ENCODE measurements around the gene ZNF584.
A peak's percentile ranks its signal among the peaks of the same experiment; 100 is the strongest.
"Not testable (repeated sequence)": the region's sequence is repeated elsewhere in the genome, so short reads cannot be mapped to it uniquely, and the experiment has no call there.

Gene ZNF584

GRCh38 chr19:58408152-58409009, at the start of gene ZNF584:
Gene ZNF584, plus strand, starts transcription at chr19:58408649. Its CDS starts 499 bp downstream, at chr19:58409148.
- peak; percentile 89 to 95 for DNase-seq (ENCODE audit: low read depth in 2 of 2)

DNA sequence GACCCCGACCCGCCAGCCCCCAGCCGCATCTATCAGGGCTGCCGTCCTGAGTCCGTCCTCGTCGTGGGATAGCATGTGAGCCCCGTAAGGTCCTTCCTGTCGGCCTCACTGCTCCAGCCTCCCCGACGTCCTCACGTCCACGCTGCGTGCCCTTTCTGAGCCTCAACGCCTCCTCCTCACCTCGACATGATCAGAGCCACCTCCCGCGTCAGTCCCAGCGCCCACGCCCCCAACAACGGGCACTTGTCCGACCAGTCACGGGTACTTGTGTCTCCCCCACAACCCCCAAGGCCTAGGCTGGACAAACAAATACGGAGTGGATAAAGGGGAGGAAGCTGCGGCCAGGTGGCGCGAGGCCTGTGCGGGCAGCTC, 46.6 kb upstream of the ZNF584 start:
- DNase-seq (ENCODE audit: low read depth in 2 of 2): peak in 1 of 2 experiments; percentile 41

- DNase-seq (ENCODE audit: low read depth in 2 of 2): peak; percentile 92 to 96
These were observed 46.0 kb upstream of the ZNF584 start, which contains the start of gene ZNF497 for GRCh38 chr19:58362272-58362994. Gene ZNF497, minus strand, starts transcription at chr19:58362751. Its CDS starts 5,116 bp downstream, at chr19:58357635.

- no peak for DNase-seq (ENCODE audit: low read depth in 2 of 2)
These were observed 44.3 kb upstream of the ZNF584 start for GRCh38 chr19:58364146-58364545.

DNA sequence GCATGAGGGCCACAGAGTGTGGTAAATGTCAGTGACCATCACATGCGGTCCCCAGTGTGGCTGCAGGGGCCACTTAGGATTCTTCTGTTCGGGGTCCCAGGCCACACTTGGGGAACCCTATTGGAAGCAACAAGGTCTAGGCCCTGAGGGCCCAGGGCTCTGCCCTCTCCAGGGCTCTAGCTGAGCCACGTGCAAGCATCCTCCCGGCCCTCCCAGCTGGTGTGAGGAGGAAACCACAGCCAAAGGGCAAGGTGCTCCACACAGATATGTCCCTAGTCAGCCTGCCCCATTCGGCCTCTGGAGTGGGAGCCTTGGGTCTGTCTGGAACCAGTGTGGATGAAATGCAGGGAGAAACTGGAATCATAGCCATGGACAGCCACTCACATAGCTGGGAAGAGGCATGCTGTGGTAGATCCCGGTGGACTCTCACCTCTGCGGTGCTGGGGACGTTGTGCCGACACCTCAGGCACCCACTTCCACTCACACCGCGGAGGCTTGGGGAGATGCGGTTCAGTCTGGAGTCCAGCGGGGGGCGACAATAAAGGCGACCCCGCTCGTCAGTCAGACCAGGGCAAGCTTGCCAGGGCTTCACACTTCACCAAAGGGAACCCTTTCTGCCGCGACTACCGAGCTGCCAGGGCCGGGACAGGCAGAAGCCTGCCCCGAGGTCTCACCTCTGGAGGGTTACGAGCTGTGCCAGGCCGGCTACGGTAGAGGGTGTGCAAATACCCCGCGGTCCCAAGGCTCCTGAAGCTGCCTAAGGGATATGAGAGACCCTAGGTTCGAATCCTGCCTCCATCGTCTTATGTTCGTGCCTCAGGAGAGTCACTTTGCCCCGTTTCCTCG, 41.6 kb upstream of the ZNF584 start:
- DNase-seq (ENCODE audit: low read depth in 2 of 2): no peak

- DNase-seq (ENCODE audit: low read depth in 2 of 2): no peak
These were observed 40.6 kb upstream of the ZNF584 start for GRCh38 chr19:58367698-58368454.

DNA sequence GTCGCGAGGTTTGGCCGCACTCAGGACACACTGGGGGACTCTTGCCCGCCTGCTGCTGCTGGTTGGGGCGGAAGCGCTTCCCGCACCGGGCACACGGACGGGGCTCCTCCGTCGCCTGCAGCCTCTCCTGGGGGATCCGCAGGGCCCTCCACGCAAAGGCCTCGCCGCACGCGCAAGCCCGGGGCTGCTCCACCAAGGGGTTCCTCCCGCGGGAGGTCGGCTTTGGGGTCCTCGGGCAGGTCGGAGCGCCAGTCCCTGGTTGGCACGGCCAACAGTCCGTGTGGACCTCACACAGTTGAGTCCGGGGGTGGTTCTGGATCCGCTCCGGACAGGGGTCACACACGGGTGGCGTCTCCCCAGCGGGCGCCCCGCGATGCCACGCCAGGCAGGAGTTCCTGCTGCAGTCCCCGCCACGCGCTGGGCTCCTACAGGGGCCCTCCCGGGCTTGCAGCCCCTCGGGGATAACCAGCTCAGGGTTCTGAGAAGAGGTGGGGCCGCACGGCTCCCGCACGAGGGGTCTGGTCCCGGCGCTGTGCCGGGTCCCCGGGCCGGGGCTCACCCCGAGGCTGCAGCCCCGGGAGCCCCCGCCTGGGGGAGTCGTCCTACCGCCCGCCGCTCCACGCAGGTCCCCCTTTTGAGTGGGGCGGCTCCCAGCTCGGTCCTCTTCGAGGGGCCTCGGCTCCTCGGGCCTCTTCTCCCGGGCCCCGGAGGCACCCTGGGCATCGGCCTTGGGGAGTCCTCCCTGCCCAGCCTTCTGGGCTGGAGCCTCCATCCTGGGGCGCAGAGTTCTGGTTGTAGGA, 39.7 kb upstream of the ZNF584 start:
- no peak for DNase-seq (ENCODE audit: low read depth in 2 of 2)

DNA sequence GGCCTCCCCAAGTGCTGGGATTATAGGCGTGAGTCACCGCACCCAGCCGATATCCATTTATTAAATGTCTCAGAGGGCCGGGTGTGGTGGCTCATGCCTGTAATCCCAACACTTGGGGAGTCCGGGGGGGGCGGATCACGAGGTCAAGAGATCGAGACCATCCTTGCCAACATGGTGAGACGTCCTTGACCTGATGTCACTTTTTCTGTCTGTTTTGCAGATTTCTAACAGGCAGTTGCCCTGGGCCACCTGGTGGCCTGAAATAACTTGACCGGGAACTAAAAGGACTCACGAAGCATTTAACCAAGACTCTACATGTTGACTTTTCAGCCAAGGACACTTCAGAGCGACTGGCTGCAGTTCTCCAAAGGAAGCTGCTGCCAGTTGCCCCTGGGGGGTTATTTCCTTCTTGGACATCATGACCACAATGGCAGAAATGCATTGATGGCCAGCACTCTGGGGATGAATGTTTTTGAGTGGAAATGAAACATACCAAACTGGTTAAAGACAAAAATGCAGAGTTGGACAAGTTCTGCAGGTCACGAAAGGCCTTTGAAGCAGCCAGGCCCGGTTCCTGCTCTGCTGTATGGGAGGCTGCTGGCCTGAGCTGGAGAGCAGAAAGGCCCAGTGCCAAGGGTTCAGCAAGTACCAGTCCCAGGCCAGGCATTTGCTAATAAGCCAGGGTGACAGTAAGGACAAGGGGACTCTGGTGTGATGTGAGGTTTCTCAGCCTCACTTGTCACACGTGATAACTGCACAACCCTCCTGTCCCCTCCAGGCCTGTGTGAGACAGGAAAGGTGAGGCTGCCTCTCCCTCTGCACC, 35.9 kb upstream of the ZNF584 start:
- DNase-seq (ENCODE audit: low read depth in 2 of 2): no peak

DNA sequence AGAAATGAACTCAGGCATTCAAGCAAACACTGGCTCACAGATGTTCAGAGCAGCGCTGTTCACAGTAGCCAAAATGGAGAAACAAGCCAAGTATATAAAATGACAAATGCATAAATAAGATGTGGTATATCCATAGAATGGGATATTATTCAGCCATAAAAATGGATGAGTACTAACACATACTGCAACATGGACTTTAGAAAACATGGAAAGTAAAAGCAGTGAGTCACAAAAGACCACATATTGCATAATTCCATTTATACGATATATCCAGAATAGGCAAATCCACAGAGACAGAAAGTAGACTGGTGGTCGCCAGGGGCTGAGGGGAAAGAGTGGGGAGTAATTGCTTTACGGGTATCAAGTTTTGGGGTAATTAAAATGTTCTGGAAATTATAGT, 34.2 kb upstream of the ZNF584 start:
- no peak for DNase-seq (ENCODE audit: low read depth in 2 of 2)

DNA sequence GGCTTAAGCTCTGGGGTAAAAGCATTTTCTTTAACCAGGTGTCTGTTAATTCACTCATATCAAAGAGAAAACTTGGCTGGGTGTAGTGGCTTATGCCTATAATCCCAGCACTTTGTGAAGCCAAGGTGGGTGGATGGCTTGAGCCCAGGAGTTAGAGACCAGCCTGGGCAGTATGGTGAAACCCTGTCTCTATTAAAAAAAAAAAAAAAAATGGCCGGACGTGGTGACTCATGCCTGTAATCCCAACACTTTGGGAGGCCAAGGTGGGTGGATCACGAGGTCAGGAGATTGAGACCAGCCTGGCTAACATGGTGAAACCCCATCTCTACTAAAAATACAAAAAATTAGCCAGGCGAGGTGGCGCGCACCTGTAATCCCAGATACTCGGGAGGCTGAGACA, 31.7 kb upstream of the ZNF584 start:
- not testable (repeated sequence) for DNase-seq (ENCODE audit: low read depth in 2 of 2)

DNA sequence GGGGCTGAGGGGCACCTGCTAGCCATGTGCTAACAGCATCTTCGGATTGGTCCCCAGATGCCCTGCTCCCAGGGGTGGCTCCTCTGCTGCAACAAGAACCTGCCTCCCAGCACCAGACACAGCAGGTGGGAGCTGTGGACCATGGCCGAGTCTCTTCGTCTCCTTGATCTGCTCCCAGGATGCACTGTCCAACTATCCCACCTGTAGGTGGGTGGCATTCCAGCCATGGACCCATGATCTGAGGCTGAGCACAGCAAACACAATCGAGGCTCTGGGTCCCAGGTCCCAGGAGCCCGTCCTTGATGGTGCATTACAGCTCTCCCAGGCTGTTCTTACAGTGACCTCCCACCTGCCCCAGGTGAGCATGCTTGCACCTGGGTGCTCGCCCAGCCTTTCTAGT, 29.2 kb upstream of the ZNF584 start:
- no peak for DNase-seq (ENCODE audit: low read depth in 2 of 2)

- no peak for DNase-seq (ENCODE audit: low read depth in 2 of 2)
These were observed 28.3 kb upstream of the ZNF584 start for GRCh38 chr19:58380037-58380661.

DNA sequence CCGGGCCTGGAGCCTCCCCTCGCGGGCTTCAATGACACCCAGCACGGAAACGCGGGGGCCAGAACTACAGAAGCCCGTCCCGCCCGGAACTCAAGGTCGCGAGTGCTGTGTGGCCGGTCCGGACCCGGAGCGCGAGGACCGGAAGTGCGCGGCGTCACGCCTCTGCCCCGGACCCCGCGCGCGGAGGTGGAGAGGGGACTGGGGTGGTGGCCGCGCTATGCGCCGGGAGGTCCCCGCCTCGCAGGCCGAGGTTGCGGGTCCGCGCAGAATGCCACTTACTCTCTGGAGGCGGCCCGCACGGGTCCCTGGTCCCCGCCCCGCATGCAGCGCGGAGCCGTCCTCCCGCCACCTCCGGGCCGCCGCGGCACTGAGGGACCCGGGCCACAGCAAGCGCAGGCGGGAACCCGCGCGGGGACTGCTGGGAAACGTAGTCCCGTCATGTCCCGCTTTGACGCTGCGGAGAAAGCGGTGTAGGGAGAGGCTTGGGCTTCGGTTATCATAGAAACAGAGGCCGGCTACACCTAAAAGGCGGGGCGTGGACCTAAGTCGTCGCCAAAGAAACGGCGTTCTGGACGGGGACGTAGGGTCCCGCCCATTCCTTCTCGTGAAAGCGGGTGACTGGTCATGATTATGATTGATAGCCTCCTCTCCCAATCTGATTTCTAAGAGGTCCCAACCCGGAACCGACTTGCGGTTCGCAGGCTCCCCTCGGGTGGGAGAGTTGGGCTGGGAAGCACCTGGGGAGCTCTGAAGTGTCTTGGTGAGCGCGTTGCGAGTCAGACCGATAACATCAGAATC, 27.6 kb upstream of the ZNF584 start, which contains the start of gene ZNF837:
ZNF837 (minus strand) TSS at position 369 of the 798 bp plus-strand sequence. CDS start 11,698 bp downstream, outside the sequence.
- peak; percentile 94 to 95 for DNase-seq (ENCODE audit: low read depth in 2 of 2)

DNA sequence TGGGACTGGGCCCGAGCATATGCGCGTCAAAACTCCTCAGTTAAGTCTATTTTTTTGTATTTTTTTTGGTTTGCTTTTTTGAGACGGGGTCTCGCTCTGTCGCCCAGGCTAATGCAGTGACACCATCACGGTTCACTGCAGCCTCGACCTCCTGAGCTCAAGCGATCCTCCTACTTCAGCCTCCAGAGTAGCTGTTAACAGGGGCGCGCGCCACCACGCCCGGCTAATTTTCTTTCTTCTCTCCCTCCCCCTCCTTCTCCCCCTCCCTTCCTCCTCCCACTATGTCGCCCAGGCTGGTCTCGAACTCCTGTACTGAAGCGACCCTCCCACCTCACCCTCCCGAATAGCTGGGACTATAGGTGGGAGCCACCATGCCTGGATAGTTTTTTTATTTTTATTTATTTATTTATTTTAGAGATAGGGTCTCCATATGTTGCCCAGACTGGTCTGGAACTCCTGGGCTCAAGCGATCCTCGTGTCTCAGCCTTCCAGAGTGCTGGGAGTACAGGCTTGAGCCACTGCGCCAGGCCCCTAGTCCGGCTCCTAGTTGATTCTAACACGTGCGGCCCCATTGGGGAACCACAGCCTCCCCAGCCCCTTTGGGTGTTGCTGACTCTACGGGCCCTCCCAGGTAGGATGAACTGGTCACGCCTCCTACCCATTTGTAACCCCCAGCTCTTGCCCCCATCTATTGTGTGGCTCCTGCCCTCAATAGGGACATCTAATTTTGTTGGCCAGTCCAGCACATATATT, 26.8 kb upstream of the ZNF584 start:
- no peak for DNase-seq (ENCODE audit: low read depth in 2 of 2)

- DNase-seq (ENCODE audit: low read depth in 2 of 2): no peak
These were observed 25.3 kb upstream of the ZNF584 start for GRCh38 chr19:58382997-58383603.

DNA sequence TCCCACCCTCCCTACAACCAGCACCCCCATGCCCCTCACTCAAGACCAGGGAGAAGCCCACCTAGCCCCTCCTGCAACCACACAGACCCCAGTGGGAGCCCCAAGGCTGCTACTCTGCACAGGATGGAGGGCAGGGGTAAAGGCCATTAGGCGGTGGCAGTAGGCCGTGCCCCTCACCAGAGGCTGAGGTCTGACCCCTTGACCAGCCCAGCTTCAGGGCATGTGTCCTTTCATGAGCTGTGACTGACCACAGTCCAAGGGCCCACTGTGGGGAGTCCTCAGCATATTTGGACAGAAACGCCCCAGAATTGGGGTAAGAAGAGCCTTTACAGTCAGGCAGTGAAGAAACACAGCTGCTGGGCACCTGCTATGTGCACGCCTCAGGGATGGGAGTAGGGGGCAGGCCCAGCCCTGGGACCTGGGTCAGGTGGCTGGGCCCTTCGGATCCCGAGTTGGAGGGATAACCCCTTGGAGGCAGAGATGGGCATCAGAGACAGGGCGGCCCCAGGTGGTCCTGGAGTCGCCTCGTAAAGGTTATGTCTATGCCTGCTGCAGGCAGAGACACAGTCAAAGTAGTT, 23.0 kb upstream of the ZNF584 start:
- DNase-seq (ENCODE audit: low read depth in 2 of 2): no peak
